ENCODE measurements around the gene WNT2.

The WNT2 gene

DNA sequence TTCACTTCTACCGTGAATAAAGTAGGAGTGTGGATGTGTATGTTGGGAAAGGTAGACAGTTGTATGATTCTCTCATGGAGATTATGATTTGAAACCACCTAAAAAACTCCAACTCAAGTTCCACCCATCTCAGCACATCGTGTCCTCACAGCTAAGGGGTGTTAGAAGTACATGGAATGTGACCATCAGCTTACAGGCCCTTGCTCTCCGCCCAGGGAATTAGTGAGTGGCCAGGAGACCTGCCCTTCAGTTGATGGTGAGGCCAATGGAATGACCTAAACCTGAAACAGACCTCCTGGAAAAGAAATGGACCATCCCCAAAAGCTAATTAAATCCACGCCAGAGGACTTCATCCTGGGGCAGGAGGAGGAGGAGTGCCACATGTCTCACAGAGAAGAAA, 2.1 kb upstream of the WNT2 start:
- Histone ChIP-seq H3K27me3 (ENCODE audit: insufficient read depth, low read depth) (no peaks in the 10 kb centered on the region), H2AFZ (ENCODE audit: low read depth) (no peak overlapping the region), H3K4me2 (no peak overlapping the region), H4K20me1 (ENCODE audit: insufficient read depth) (no peaks in the 10 kb centered on the region), H3K36me3 (ENCODE audit: insufficient read depth) (no peaks in the 10 kb centered on the region), H3K9ac (no peak overlapping the region), H3K4me3 (IDR thresholded peaks at IDR 0.05; ENCODE audit: insufficient read depth, low read depth, low read length) (no peak overlapping the region), H3K79me2 (ENCODE audit: insufficient read depth, low read depth) (no peaks in the 10 kb centered on the region), H3K4me1 (ENCODE audit: low read depth, poor library complexity, severe bottlenecking) (no peaks in the 10 kb centered on the region), H3K27ac (no peak overlapping the region)
- TF ChIP-seq, protein P1, sequence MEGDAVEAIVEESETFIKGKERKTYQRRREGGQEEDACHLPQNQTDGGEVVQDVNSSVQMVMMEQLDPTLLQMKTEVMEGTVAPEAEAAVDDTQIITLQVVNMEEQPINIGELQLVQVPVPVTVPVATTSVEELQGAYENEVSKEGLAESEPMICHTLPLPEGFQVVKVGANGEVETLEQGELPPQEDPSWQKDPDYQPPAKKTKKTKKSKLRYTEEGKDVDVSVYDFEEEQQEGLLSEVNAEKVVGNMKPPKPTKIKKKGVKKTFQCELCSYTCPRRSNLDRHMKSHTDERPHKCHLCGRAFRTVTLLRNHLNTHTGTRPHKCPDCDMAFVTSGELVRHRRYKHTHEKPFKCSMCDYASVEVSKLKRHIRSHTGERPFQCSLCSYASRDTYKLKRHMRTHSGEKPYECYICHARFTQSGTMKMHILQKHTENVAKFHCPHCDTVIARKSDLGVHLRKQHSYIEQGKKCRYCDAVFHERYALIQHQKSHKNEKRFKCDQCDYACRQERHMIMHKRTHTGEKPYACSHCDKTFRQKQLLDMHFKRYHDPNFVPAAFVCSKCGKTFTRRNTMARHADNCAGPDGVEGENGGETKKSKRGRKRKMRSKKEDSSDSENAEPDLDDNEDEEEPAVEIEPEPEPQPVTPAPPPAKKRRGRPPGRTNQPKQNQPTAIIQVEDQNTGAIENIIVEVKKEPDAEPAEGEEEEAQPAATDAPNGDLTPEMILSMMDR (conservative IDR thresholded peaks at IDR 0.05; ENCODE audit: low read depth, low read length) = no peak

DNA sequence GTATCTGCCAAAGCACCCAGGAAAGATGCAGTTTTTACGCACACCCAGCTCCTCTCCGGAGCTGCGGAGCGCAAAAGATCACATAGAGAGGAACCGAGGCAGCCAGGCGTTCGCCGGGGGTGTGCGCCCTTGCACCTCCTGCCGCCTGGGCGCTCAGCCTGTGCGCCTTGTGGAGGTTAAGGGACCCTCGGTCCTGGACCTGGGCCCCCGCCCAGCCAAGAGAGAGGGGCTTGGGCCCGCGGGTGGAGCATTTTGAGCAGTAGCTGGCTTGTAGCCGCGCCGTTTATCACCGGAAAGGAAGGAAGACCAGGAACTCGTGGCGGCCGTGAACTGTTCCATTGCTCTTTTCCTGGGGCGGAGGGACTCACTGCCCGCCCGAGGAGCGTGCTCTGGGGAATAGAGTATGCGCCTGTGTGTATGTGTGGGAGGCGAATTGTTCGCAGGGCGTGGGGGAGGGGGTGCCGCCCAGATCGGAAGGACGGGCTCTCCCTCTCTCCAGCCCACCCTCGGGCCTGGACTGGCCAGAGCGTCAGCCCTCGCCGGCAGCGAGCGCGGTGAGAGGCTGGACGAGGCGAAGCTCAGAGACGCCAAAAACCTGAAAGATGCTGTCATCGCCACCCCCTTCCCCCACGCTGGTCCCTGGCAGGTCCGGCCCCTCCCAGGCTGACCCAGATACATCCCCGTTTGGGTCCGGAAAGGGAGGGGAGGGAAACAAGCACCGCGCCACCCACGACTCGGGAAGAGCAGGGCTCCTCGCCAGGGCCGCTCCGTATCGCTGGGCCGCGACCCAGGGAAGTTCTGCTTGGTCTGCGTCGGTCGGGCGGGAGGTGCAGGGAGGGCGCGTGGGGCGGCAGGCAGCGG, 1.2 kb upstream of the WNT2 start:
- Histone ChIP-seq H3K4me2 (no peak overlapping the region), H3K27me3 (ENCODE audit: insufficient read depth, low read depth) (no peaks in the 10 kb centered on the region), H4K20me1 (ENCODE audit: insufficient read depth) (no peaks in the 10 kb centered on the region), H3K4me1 (ENCODE audit: low read depth, poor library complexity, severe bottlenecking) (no peaks in the 10 kb centered on the region), H3K36me3 (ENCODE audit: insufficient read depth) (no peaks in the 10 kb centered on the region), H3K9ac (no peak overlapping the region), H3K4me3 (IDR thresholded peaks at IDR 0.05; ENCODE audit: insufficient read depth, low read depth, low read length) (no peak overlapping the region), H2AFZ (ENCODE audit: low read depth) (no peak overlapping the region), H3K79me2 (ENCODE audit: insufficient read depth, low read depth) (no peaks in the 10 kb centered on the region), H3K27ac (no peak overlapping the region)
- TF ChIP-seq, protein P1 (conservative IDR thresholded peaks at IDR 0.05; ENCODE audit: low read depth, low read length) = no peak

DNA sequence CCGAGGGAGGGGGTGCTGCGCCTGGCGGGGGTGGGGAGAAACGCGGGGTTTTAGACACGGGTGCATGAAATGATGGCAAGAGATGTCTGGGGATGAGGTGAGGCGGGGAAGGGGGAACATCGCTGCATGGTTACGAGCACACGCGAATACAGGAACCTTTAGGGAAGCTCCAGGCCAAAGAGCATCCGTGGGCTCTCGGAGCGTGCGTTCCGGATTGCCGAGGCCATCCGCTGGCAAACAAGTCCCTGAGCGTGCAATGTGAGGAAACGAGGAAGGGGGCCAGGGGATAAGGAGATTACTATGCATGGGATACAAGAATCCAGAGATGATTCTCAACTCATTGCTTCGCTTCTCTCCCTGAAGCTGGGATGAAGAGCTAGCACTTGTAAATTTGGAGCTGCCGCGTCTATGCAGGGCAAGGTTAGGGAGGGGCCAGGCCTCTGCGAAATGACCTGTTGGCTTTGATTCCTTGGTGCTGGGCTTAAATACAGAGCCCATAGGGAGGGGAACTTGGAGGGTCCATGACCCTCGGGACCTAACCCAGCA, 520 bp upstream of the WNT2 start:
- Histone ChIP-seq H3K4me1 (ENCODE audit: low read depth, poor library complexity, severe bottlenecking) (no peaks in the 10 kb centered on the region), H3K79me2 (ENCODE audit: insufficient read depth, low read depth) (no peaks in the 10 kb centered on the region), H3K27me3 (ENCODE audit: insufficient read depth, low read depth) (no peaks in the 10 kb centered on the region), H3K4me3 (IDR thresholded peaks at IDR 0.05; ENCODE audit: insufficient read depth, low read depth, low read length) (no peak overlapping the region), H3K27ac (no peak overlapping the region), H3K36me3 (ENCODE audit: insufficient read depth) (no peaks in the 10 kb centered on the region), H4K20me1 (ENCODE audit: insufficient read depth) (no peaks in the 10 kb centered on the region), H3K4me2 (no peak overlapping the region), H2AFZ (ENCODE audit: low read depth) (no peak overlapping the region), H3K9ac (no peak overlapping the region)
- TF ChIP-seq, protein P1 (conservative IDR thresholded peaks at IDR 0.05; ENCODE audit: low read depth, low read length) = no peak

DNA sequence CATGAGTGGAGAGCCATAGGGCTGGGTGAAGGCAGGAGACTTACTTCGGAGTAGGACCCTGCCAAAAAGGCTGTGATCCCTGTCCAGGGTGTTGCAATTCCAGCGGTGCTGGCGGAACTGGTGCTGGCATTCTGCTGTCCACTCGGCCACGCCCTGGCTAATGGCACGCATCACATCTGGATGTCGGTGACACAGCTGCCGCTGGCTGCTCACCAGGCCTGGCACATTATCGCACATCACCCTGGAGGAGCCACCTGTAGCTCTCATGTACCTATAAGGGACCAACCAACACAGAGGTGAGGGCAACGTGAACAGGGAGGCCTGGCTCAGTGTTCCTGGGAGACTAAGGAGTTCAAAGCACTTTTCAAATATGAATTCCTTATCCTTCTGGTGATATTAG, 2.3 kb downstream of the WNT2 start:
- H3K4me2 ChIP-seq = no peak overlapping the region
- H3K9ac ChIP-seq = no peak overlapping the region
- no peaks in the 10 kb centered on the region for H3K27me3 ChIP-seq (ENCODE audit: insufficient read depth, low read depth)
- no peaks in the 10 kb centered on the region for H4K20me1 ChIP-seq (ENCODE audit: insufficient read depth)
- no peak overlapping the region for H3K27ac ChIP-seq
- TF ChIP-seq, protein P1 (conservative IDR thresholded peaks at IDR 0.05; ENCODE audit: low read depth, low read length) = no peak
- no peaks in the 10 kb centered on the region for H3K79me2 ChIP-seq (ENCODE audit: insufficient read depth, low read depth)
- no peak overlapping the region for H3K4me3 ChIP-seq (IDR thresholded peaks at IDR 0.05; ENCODE audit: insufficient read depth, low read depth, low read length)
- H3K4me1 ChIP-seq (ENCODE audit: low read depth, poor library complexity, severe bottlenecking) = no peaks in the 10 kb centered on the region
- no peak overlapping the region for H2AFZ ChIP-seq (ENCODE audit: low read depth)
- H3K36me3 ChIP-seq (ENCODE audit: insufficient read depth) = no peaks in the 10 kb centered on the region
